Hematopoietic multipotent progenitor cell (in vitro differentiated cells): ENCODE results near the gene MGST3. TPM values are rescaled to one million over a fixed set of nuclear protein-coding genes. Genes with fewer than 3 reads are reported as not detected.
"Not testable (repeated sequence)": the region's sequence is repeated elsewhere in the genome, so short reads cannot be mapped to it uniquely, and the experiment has no call there.

Source experiments
- DNase-seq, 3 donors: peaks; one replicate each; pipeline ENCODE4 v3.0.0-alpha.2; 2011 to 2015; ENCODE audit warnings: low read depth in 2 of 3, low spot score in 2 of 3
- total RNA-seq: library from RNA; depleted of rRNA; stranded (reverse); fragments of >200 nt; gene quantifications from one replicate; pipeline ENCODE4 v1.2.3, GENCODE V29; 2012

Gene MGST3
- total RNA-seq, 1 donor = 71.1 TPM

DNA sequence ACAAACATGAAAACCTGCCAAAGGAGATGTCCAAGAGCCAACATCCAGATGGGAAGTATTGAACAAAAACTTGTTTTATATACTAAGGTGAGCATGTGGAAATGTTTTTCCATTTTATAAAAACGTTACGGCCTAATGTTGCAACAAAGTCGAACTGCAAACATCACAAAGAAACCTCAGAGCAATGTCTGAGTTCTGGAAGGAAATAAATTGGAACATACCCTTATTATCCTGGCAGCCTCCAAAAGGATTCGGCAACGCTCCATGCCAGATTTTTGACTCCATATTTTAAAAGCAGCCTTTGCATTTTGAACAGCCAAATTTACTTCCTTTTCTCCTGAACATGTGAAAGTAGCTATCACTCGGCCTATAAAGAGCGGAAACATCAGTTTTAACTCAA lies 64.0 kb downstream of the MGST3 start:
- no peak for DNase-seq

GRCh38 chr1:165696625-165697100 lies 65.6 kb downstream of the MGST3 start:
- DNase-seq = no peak

DNA sequence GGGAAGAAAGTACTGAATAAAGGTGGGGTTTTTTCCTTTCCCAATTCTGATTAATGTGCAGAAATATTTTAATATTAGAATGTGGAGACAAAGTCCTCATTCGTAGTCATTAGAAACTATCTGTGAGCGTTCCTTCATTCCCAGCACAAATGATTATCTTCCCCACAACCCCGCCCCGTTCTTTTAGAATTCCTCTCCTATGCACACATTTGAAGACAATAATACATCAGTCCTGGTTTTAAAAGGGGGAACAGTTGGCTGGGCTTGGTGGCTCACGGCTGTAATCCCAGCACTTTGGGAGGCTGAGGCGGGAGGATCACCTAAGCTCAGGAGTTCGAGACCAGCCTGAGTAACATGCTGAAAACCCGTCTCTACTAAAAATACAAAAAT lies 66.5 kb downstream of the MGST3 start:
- no peak for DNase-seq

- peak; percentile 55 to 87 (median 82) for DNase-seq
Measured at GRCh38 chr1:165697881-165698760, 67.1 kb downstream of the MGST3 start, which contains the start of gene ALDH9A1. Gene ALDH9A1, minus strand, starts transcription at chr1:165698562. Its CDS starts 4 bp downstream, at chr1:165698558.

GRCh38 chr1:165698761-165699052 lies 67.7 kb downstream of the MGST3 start:
- DNase-seq = no peak

DNA sequence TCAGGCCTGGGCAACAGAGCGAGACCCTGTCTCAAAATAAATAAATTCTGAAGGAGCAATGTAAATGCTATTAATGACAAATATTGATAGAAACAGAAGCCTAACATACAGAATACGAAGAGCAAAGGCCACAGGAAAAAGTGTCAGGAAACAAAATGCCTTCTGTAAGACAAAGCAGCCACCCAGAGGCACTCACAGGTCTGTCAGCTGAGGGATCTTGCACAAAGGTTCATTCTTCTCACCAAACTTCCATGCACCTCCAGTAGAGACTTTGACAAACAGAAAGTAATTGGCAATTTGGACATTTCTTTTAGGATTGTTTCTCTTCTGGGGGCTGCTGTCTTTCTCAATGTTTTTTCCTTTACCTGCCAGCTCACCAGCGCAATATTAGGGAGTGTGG lies 68.5 kb downstream of the MGST3 start:
- DNase-seq = no peak

DNA sequence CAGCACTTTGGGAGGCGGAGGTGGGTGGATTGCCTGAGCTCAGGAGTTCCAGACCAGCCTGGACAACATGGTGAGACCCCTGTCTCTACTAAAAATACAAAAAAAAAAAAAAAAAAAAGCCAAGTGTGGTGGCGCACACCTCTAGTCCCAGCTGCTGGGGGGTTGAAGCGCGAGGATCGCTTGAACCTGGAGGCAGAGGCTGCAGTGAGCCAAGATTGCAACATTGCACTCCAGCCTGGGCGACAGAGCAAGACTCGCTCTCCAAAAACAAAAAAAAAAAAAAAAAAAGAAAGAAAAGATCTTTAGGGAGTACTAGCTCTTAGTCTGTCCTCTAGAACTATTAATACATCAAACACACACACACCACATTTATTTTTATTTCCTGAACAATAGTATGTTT lies 70.9 kb downstream of the MGST3 start:
- not testable (repeated sequence) for DNase-seq

DNA sequence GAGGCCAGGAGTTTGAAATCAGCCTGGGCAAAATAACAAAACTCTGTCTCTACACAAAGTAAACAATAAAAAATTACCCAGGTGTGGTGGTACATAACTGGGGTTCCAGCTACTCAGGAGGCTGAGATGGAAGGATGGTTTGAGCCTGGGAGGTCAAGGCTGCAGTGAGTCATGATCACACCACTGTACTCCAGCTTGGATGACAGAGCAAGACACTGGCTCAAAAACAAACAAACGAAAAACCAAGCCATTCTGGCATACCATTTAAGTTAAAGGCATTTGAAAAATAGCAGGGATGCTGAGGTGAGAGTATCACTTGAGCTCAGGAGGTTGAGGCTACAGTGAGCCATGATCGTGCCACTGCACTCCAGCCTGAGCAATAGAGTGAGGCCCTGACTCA lies 72.6 kb downstream of the MGST3 start:
- no peak for DNase-seq

Other genes with a start within 250 kb of the MGST3 start
- gene RXRG, start 186.1 kb upstream of the MGST3 start, total RNA-seq = not detected
- gene LRRC52, start 87.2 kb upstream of the MGST3 start, total RNA-seq = not detected
- 22.9 TPM for gene ALDH9A1, start 67.3 kb downstream of the MGST3 start, total RNA-seq
- 38.5 TPM for gene TMCO1, start 137.6 kb downstream of the MGST3 start, total RNA-seq
- gene UCK2, start 196.4 kb downstream of the MGST3 start, total RNA-seq = 43.9 TPM